Measurements from ENCODE around the gene CDH2. TPM values are rescaled to one million over a fixed set of nuclear protein-coding genes. Genes with fewer than 3 reads are reported as not detected.

The CDH2 gene
- polyA plus RNA-seq, 1 donor from 2014 or later: 199 TPM

DNA sequence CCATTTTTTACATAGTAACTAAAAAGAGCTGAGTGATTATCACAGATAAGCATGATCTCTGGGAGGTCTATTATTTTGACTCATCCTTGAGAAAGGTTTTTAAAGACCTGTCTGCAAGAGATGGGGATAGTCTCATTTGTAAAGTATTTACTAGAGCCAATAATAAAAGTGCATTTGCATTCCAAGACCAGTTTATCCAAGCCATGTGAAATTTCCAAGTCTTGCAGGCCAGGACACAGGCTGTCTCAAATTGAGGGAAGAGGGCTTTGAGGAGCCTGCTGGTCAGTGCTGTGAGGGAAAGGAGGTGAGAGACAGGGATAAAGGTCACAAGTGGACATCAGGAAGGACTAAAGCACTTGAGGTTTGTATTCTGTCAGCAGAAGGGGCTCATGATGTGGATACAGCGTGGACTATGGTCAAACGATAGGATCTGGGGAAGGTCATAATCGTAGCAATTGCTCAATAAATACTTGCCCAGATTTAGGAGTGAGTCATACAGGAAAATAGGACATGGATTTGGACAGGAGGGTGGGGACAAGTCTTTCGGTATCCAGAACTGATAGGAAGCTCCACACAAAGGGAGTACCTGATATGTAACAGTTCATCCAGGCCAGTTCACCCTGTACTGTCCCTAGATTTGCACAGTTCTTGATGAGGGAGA lies 6.6 kb upstream of the CDH2 start:
- no peak overlapping the region for H2AFZ ChIP-seq (ENCODE audit: low read depth, low read length)
- no peak overlapping the region for H3K4me2 ChIP-seq (ENCODE audit: low read length)
- no peak overlapping the region for H3K27ac ChIP-seq (ENCODE audit: low read length)
- no peak overlapping the region for H3K9ac ChIP-seq (ENCODE audit: low read length)
- H3K36me3 ChIP-seq (ENCODE audit: insufficient read depth, low read length): no peaks in the 10 kb centered on the region
- peaks cover 32% of the 10 kb centered on the region for H3K79me2 ChIP-seq (replicated peaks; ENCODE audit: insufficient read depth, low read length)
- no peaks in the 10 kb centered on the region for H4K20me1 ChIP-seq (ENCODE audit: insufficient read depth)
- no peaks in the 10 kb centered on the region for H3F3A ChIP-seq (ENCODE audit: insufficient read depth, low read length, poor library complexity, severe bottlenecking)
- H3K4me3 ChIP-seq (ENCODE audit: low read length): no peak overlapping the region
- no peaks in the 10 kb centered on the region for H3K9me2 ChIP-seq (ENCODE audit: insufficient read depth, low read length)
- no peaks in the 10 kb centered on the region for H3K9me3 ChIP-seq (ENCODE audit: low read length)
- TF ChIP-seq MXI1 (conservative IDR thresholded peaks at IDR 0.05; ENCODE audit: poor library complexity, severe bottlenecking) (no peak), RAD21 (conservative IDR thresholded peaks at IDR 0.05) (no peak), SMC3 (conservative IDR thresholded peaks at IDR 0.05; ENCODE audit: poor library complexity) (no peak), EP300 (conservative IDR thresholded peaks at IDR 0.05; ENCODE audit: poor library complexity, severe bottlenecking) (no peak), CTCF (IDR thresholded peaks at IDR 0.05; ENCODE audit: poor library complexity, severe bottlenecking) (no peak), TAF1 (IDR thresholded peaks at IDR 0.05; ENCODE audit: low read depth) (no peak), EZH2 (IDR thresholded peaks at IDR 0.05; ENCODE audit: borderline replicate concordance, insufficient read depth, low read length, poor library complexity, severe bottlenecking) (no peak), REST (IDR thresholded peaks at IDR 0.05; ENCODE audit: borderline replicate concordance) (no peak), POLR2AphosphoS5 (IDR thresholded peaks at IDR 0.05) (no peak)
- no peaks in the 10 kb centered on the region for H3K27me3 ChIP-seq (ENCODE audit: insufficient read depth, low read depth, low read length)

DNA sequence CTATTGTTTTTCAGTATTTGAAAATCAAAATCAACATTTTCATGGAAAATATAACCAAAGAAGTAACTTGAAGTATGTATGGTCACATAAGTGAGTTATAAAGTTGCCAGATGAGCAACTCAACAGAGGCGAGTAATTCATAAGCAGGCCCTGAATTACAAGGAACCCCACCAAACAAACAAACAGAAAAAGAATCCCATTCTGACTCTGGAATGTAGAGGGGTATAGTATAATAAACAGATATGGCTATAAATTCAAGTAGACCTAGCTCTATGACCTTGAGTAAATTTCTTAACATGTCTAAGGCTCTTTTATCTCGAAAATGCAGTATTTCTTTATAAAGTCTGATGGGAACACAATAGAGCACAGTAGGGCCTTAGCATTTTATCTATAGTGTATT lies 4.7 kb upstream of the CDH2 start:
- Histone ChIP-seq H3F3A (ENCODE audit: insufficient read depth, low read length, poor library complexity, severe bottlenecking) (no peaks in the 10 kb centered on the region), H3K9me3 (ENCODE audit: low read length) (no peaks in the 10 kb centered on the region), H3K4me3 (ENCODE audit: low read length) (no peak overlapping the region), H3K9me2 (ENCODE audit: insufficient read depth, low read length) (no peaks in the 10 kb centered on the region), H3K27ac (ENCODE audit: low read length) (no peak overlapping the region), H4K20me1 (ENCODE audit: insufficient read depth) (no peaks in the 10 kb centered on the region), H3K79me2 (replicated peaks; ENCODE audit: insufficient read depth, low read length) (peaks cover 33% of the 10 kb centered on the region), H3K27me3 (ENCODE audit: insufficient read depth, low read depth, low read length) (no peaks in the 10 kb centered on the region), H3K4me2 (ENCODE audit: low read length) (no peak overlapping the region), H3K36me3 (ENCODE audit: insufficient read depth, low read length) (no peaks in the 10 kb centered on the region), H2AFZ (ENCODE audit: low read depth, low read length) (no peak overlapping the region), H3K9ac (ENCODE audit: low read length) (no peak overlapping the region)
- TF ChIP-seq MXI1 (conservative IDR thresholded peaks at IDR 0.05; ENCODE audit: poor library complexity, severe bottlenecking): no peak
- no peak for TF ChIP-seq EZH2 (IDR thresholded peaks at IDR 0.05; ENCODE audit: borderline replicate concordance, insufficient read depth, low read length, poor library complexity, severe bottlenecking)
- TF ChIP-seq TAF1 (IDR thresholded peaks at IDR 0.05; ENCODE audit: low read depth): no peak
- TF ChIP-seq POLR2AphosphoS5 (IDR thresholded peaks at IDR 0.05): no peak
- no peak for TF ChIP-seq SMC3 (conservative IDR thresholded peaks at IDR 0.05; ENCODE audit: poor library complexity)
- no peak for TF ChIP-seq CTCF (IDR thresholded peaks at IDR 0.05; ENCODE audit: poor library complexity, severe bottlenecking)
- TF ChIP-seq EP300 (conservative IDR thresholded peaks at IDR 0.05; ENCODE audit: poor library complexity, severe bottlenecking): no peak
- no peak for TF ChIP-seq RAD21 (conservative IDR thresholded peaks at IDR 0.05)
